HG03342 (cell line): ENCODE data around the gene PLEKHA5.
"Not testable (repeated sequence)": the region's sequence is repeated elsewhere in the genome, so short reads cannot be mapped to it uniquely, and the experiment has no call there.

Source experiments
- ATAC-seq: cut with Tn5 transposase; IDR thresholded peaks from one replicate; pipeline ENCODE4 v1.9.1; 2021; ENCODE audit warnings: mild to moderate bottlenecking, moderate library complexity; ENCODE audit not compliant: unreplicated experiment

PLEKHA5 gene

DNA sequence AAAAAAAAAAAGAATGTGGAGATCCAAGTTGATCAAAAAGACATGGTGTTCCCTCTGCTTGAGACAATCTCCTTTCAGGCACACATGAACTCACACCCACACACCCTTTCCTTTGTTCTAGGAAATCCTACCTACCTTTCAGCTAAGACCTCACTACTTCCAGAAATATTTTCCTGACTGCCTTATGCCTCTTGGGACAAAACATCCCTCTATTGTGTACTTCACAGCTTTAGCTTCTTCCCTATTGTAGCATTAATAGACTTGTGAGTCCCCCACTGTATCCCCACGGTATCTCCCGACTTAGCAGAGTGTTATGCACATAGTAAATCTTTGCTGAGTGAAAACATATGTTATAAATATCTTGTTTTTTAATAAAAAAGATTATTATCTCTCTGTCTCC, 264.9 kb downstream of the PLEKHA5 start:
- no peak for ATAC-seq

DNA sequence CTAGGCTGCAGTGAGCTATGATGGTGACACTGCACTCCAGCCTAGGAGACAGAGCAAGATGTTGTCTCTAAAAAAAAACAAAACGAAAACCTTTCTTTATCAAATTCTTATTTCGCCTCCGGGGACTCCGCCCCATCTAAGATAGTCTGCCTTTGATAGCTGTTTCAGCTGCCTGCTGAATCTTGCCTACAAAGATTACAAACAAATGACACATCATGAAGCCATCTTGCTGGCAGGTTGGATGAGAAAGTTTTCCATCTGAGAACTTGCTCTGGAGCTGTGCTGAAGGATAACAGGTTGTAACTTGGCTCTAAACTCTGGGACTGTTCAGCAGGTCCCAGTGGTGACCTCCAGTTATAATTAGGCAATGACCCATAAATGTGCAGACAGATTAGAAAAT, 268.0 kb downstream of the PLEKHA5 start:
- no peak for ATAC-seq

DNA sequence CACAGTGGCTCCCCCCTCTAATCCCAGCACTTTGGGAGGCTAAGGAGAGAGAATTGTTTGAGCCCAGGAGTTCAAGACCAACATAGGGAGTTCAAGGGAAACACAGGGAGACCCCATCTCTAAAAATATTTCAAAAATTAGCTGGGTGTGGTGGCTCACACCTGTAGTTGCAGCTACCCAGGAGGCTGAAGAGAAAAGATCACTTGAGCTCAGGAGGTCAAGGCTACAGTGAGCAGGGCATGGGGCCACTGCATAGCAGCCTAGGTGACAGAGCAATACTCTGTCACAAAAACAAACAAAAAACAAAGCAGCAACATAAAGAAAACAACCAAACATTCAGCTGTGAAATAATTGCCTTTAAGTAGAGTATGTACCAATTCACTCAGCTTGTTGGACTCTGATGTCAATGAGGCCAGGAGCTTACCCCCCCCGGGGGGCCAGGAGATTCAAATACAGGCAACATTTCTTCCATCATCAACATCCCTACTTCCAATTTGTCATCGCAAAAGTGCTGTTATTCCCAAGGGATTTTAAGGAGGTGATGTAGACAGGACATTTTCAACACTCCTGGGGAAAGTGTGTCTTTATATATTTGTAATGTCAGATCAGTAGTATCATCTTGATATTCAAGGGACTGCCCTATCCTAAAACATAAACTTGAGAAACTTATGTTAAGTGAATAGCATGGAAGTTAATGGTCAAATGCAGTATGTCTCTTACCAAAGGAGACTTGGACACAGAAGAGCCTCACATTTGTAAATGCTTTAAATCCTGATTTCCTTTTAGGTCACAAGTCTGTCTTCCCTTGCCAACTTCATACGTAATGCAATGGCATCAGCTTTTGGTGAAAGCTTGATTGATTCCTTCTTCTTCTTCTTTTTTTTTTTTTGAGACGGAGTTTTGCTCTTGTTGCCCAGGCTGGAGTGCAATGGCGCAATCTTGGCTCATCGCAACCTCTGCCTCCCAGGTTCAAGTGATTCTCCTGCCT, 269.1 kb downstream of the PLEKHA5 start:
- no peak for ATAC-seq

DNA sequence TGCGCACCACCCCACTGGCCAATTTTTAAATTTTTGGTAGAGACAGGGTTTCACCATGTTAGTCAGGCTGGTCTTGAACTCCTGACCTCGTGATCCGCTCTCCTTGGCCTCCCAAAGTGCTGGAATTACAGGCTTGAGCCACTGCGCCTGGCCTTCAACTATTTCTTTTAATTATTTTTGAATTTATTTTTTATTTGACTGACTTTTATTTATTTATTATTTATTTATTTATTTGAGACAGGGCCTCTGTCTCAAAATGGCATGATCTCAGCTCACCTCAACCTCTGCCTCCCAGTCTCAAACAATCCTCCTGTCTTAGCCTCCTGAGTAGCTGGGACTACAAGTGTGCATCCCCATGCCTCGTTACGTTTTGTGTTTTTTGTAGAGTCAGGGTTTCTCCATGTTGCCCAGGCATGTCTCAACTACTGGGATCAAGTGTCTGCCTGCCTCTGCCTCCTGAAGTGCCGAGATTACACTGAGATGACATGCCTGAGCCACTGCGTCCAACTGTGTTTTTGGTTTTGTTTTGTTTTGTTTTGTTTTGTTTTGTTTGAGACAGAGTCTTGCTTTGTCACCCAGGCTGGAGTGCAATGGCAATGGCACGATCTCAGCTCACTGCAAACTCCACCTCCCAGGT, 271.2 kb downstream of the PLEKHA5 start:
- ATAC-seq, result not testable (repeated sequence)

DNA sequence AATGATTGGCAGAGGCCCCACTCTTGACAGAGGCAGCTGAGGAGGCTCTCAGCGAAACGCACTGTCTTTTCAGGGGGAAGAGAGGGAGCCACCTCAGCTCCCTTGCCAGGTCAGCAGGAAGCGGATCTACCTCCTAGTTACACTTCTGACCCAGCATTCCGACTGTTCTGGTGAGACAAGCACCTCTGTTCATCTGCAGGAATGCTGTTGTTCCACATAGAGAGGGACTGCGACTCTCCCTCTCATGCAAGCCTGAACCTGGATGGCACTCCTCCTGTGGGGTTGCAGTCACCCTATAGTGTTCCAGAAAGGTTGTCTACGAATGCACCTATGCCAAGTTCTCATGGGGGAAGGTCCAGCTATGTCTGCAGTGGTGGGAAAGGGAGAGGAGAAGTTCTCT, 272.7 kb downstream of the PLEKHA5 start:
- ATAC-seq, result no peak

DNA sequence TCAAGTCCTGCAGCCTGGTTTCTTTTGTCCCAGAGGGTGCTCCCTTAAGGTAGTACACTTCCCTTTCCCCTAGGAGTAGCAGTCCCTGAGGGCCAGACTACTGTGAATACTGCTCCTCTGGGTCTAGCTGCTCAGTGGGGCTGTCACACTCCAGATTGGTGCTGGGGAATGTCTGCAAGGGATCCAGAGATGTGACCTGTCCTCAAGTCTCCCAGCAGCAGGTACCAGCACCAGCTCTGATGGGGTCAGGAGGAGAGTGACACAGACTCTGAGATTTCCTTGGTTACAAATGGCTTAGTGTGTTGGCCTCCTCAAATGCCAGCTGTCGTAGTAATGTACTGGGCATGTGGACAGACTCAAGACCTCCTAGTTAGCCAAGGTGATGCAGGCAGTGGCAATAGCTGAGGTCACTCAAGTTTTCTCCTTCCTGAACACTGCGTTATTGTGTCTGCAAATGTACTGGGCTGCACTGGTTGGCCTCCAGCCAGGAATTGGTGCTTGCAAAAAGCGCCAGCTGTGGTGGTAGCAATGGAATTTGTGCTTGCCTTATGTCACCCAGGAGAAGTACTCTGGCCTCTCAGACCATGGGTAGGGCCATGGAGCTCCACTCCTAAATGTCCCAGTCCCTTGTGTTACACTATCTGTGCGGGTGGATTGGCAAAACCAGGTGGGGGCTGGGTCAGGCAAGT, 273.4 kb downstream of the PLEKHA5 start:
- no peak for ATAC-seq

DNA sequence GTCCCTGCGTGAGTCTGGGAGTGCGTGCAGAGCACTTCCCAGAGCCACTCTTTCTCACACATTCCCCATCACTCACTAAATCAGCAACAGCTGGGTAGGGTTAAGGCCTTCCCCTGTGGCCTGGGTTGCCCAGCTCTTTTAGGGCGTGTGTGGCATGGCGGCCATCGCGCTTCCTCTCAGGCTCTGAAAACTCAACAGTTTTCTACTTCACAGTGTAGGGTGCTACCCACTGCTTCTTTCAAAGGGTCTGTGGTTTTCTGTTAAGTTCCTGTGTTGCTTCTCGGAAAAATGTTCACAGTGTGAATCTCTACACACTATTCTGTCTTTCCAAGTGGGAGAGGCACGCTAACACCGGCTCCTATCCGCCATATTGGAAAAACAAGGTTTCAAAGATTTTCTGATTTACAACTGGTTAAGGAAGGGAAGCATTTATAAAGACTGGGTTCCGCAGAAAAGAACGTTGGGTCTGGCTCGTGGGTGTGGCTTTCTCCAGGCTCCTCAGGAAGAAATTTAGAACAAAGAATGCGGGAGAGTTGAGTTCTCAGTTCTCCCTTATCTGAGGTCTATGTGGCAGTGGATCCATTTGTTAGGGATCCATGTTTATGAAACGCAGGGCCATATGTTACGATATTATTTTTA, 274.8 kb downstream of the PLEKHA5 start:
- no peak for ATAC-seq

DNA sequence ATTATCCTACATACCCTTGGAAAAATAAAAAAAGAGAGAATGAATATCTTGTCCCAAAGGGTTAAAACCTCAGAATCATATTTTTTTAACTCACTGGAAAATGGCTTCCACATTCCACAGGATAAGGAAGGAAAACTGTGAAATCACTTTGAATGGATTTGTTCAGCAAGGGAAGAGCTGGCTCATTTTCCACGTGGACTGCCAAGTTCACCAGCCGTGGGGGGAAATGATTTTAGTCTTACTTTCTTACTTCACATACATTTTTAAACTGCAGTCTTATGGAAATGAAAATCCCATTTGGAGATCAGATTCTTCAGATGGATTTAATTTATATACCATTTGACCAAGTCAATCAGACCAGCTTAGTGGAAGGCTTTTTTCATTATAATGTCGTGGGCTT, 279.8 kb downstream of the PLEKHA5 start:
- ATAC-seq, result no peak

DNA sequence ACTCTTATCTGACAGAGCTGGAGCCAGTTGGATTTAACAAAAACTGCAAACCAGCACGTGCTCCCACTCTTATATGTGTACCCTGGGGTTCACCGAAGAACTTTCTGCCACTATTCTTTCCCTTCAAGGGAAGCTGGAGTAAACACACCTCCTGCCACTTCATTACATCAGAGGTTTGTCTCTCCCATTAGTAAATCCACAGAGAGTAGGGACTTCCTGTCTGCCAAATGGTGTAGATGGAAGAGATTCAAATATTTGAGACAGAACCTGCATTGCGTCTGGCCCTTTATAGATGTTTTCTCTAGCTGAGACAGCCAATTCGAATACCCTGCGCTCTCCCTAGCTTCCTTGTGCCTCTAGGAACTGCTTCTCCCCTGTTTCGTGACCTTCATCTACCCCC, 280.7 kb downstream of the PLEKHA5 start:
- ATAC-seq, result no peak

DNA sequence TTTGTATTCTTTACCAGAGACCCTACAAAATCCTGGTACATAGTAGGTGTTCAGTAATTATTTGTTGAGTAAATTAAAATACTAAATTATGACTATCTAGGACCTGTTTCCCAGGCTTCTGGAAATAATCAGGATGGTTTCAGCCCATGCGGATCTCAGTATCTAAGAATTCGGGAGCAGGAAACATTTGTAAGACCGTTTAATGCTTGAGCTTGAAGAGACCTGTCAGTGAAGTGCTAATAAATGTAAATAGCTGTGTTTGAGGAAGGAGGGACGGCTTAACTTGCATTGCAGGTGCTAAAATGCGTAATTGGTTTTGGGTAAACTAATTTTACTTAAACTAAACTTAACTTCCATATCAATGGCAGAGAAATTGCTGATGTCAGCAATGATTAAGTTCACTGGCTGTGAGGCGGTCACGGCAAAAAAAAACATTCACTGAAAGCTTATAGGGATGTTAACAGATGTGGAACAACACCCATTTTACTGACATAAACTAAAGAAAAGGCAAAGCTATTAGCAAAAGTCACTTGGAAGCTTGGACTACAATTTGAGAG, 281.2 kb downstream of the PLEKHA5 start:
- no peak for ATAC-seq

DNA sequence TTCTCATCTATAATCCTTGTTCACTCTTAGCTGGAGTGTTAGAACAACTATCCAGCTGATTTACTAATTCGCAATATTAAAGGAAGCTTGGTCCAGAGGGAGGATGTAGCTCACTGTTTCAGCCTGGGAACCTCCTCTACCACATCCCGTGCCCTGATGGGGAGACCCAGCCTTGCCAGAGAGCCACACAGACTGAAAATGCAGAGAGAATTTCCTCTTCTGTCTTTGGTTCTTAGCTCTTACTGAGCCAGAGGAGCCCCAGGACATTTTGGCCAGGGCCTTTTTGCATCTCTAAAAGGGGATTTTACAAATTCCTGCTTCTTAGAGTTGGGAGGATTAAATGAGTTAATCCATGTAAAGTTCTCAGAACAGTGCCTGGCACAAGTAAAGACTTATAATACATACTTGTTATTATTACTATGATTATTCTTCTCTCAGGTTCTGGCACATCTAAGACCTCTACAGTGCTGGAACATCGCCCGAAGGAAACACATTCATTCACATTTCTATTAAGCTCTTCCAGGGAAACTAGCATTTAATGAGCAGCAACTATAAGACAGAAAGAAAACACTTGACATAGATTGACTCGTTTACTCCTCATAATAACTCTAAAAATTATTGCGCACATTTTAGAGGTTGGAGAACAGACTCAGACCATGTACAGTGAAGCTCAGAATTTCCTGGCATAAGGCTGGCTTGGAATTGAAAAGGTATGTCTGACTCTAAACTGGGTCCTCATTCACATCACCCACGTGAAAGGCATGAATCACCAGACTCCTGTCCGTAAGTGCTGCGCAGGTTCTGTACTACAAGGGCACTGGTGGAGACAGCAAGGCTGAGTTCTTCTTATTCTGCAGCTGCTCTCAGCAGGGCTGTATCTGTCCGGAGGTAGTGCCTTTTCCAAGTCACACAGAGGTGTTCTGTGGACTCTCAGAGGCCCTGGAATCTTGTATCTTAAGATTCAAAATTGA, 282.0 kb downstream of the PLEKHA5 start:
- no peak for ATAC-seq

DNA sequence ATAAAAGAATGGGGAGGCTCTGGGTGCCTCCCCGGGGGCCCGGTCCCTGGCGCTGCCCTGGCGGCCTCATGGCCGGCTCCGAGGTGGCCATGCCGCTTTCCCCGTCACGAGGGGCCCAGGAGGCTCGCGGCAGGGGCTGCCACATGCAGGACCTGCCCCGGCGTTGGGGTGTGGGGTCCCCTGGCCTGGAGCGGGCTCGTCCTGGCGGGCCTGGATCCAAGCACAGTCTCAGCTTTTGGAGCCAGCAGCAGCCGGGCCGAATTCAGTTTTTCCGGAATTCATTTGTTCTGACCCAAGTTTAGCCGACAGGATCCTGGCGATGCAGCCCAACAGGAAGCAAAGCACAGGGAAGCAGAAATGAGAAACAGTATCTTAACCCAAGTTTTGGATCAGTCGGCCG, 283.3 kb downstream of the PLEKHA5 start:
- no peak for ATAC-seq

DNA sequence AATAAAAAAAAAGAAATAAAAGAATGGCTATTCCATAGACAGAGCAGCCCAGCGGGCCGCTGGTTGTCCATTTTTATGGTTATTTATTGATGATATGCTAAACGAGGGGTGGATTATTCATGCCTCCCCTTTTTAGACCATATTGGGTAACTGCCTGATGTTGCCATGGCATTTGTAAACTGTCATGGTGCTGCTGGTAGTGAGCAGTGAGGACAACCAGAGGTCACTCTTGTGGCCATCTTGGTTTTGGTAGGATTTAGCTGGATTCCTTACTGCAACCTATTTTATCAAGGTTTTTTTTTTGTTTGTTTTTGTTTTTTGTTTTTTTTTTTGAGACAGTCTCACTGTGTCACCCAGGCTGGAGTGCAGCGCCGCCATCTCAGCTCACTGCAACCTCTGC, 284.0 kb downstream of the PLEKHA5 start:
- not testable (repeated sequence) for ATAC-seq

DNA sequence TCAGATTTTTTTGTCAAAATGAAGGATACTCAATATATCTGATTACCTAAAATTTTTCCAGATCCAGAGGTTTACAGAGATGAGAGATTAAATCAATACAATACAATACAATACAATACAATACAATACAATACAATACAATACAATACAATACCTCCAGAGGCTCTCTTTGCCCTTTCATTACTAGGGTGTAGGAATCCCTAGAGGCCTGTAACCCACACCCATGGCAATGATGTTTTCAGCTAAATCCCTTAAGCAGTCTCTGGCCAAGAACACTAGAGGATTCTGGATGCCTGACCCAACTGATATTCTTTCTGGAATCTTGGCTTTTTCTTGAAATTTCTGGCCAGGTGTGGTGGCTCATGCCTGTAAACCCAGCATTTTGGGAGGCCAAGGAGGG, 286.0 kb downstream of the PLEKHA5 start:
- no peak for ATAC-seq

DNA sequence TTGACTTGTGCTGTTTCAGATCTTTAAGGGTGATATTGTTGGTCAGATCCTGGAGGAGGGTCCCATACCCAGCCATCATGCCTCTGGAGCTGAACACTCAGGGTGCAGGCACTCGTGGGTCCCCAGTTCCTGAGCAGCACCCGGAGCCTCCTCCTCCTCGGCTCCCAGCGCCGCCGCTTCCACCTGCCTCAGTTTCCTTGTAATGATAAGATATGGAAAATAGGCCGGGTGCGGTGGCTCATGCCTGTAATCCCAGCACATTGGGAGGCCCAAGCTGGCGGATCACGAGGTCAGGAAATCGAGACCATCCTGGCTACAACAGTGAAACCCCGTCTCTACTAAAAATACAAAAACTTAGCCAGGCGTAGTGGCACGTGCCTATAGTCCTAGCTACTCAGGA, 289.6 kb downstream of the PLEKHA5 start:
- ATAC-seq, result no peak

DNA sequence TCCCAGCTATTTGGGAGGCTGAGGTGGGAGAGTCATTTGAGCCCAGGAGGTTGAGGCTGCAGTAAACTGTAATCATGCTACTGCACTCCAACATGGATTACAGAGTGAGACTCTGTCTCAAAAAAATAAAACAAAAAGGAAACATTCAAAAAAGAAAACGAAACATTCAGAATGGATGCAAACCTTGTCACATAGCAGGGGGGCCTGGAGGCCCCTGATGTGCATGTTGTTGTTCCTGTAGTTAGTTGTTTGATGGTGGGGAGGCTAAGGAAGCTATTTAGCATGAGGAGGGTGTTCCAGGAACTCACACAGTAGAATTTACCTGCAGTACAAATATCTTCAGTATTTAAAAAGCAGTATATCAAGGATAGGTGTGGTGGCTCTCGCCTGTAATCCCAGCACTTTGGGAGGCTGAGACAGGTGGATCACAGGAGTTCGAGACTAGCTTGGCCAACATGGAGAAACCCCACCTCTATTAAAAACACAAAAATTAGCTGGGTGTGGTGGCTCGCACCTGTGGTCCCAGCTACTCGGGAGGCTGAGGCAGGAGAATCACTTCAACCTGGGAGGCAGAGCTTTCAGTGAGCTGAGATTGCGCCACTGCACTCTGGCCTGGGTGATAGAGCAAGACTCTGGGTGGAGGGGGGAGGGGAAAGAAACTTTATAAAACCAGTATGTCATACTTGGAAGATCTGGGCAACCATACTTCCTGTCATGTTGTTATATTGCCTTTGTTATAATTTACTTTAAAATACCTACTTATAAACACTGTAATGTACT, 292.2 kb downstream of the PLEKHA5 start:
- no peak for ATAC-seq

DNA sequence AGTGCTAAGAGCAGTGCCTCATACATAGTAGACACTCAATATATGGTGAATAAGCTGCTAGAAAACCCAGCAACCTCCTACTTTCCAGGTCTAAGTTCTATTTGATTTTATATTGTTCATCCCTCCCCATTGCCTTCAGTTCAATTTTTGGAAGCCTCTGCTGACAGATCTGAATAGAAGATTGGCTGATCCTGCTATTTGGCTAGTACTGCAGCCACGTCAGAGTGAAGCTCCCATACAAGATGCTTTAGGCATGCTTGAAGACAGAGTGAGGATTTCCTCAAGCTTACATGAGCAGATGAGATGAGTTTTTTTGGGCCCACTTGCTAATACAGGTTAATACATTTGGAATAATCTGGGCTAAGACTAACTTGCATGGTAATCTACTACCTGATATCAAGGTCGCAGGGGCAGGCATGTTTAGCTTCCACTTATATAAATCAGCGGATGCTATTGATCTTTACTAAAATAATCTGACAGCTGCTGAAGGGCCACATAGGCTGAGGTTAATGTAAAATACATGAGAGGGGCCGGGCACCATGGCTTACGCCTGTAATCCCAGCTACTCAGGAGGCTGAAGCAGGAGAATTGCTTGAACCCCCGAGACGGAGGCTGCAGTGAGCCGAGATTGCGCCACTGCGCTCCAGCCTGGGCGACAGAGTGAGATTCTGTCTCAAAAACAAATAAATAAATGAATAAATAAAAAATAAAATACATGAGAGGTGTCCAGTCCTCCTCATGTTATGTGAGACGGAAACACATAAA, 293.8 kb downstream of the PLEKHA5 start:
- ATAC-seq, result no peak
